ENCODE measurements around the gene LYSMD4. TPM values are rescaled to one million over a fixed set of nuclear protein-coding genes. Genes with fewer than 3 reads are reported as not detected.
"Not testable (repeated sequence)": the region's sequence is repeated elsewhere in the genome, so short reads cannot be mapped to it uniquely, and the experiment has no call there.

LYSMD4 gene
- total RNA-seq, 1 donor from 2014 or later: 7.9 TPM

- Histone ChIP-seq H3K36me3 (ENCODE audit: control insufficient read depth, insufficient read depth, low read length) (no peaks in the 10 kb centered on the region), H3K27me3 (ENCODE audit: control insufficient read depth, insufficient read depth, low read length) (no peaks in the 10 kb centered on the region), H3K4me3 (ENCODE audit: low read depth, low read length) (no peak overlapping the region)
- TF ChIP-seq CTCF (IDR thresholded peaks at IDR 0.05; ENCODE audit: insufficient read depth, low read length, poor library complexity, severe bottlenecking): no peak
- DNase-seq (ENCODE audit: low read depth): no peak
These were observed 2.6 kb upstream of the LYSMD4 start for GRCh38 chr15:99735868-99736267.

- H3K4me3 ChIP-seq (ENCODE audit: low read depth, low read length): no peak overlapping the region
- H3K27me3 ChIP-seq (ENCODE audit: control insufficient read depth, insufficient read depth, low read length): no peaks in the 10 kb centered on the region
- no peaks in the 10 kb centered on the region for H3K36me3 ChIP-seq (ENCODE audit: control insufficient read depth, insufficient read depth, low read length)
- no peak for TF ChIP-seq CTCF (IDR thresholded peaks at IDR 0.05; ENCODE audit: insufficient read depth, low read length, poor library complexity, severe bottlenecking)
- no peak for DNase-seq (ENCODE audit: low read depth)
These were observed 1.3 kb upstream of the LYSMD4 start for GRCh38 chr15:99734575-99734974.

- not testable (repeated sequence) for H3K4me3 ChIP-seq (ENCODE audit: low read depth, low read length)
These were observed 729 bp upstream of the LYSMD4 start for GRCh38 chr15:99734040-99734291.

GRCh38 chr15:99732751-99733267 lies 428 bp downstream of the LYSMD4 start:
- no peaks in the 10 kb centered on the region for H3K27me3 ChIP-seq (ENCODE audit: control insufficient read depth, insufficient read depth, low read length)
- TF ChIP-seq CTCF (IDR thresholded peaks at IDR 0.05; ENCODE audit: insufficient read depth, low read length, poor library complexity, severe bottlenecking): no peak
- no peak for DNase-seq (ENCODE audit: low read depth)
- H3K4me3 ChIP-seq (ENCODE audit: low read depth, low read length): peak overlapping the region; percentile 87
- no peaks in the 10 kb centered on the region for H3K36me3 ChIP-seq (ENCODE audit: control insufficient read depth, insufficient read depth, low read length)

More at GRCh38 chr15:99734040-99734291, 729 bp upstream of the LYSMD4 start:
- not testable (repeated sequence) for H3K36me3 ChIP-seq (ENCODE audit: control insufficient read depth, insufficient read depth, low read length); DNase-seq (ENCODE audit: low read depth); H3K27me3 ChIP-seq (ENCODE audit: control insufficient read depth, insufficient read depth, low read length)

GRCh38 chr15:99732124-99732750 lies 1.0 kb downstream of the LYSMD4 start:
- no peaks in the 10 kb centered on the region for H3K27me3 ChIP-seq (ENCODE audit: control insufficient read depth, insufficient read depth, low read length)
- H3K4me3 ChIP-seq (ENCODE audit: low read depth, low read length): peak overlapping the region; percentile 87
- no peak for TF ChIP-seq CTCF (IDR thresholded peaks at IDR 0.05; ENCODE audit: insufficient read depth, low read length, poor library complexity, severe bottlenecking)
- H3K36me3 ChIP-seq (ENCODE audit: control insufficient read depth, insufficient read depth, low read length): no peaks in the 10 kb centered on the region
- no peak for DNase-seq (ENCODE audit: low read depth)

- Histone ChIP-seq H3K36me3 (ENCODE audit: control insufficient read depth, insufficient read depth, low read length) (no peaks in the 10 kb centered on the region), H3K4me3 (ENCODE audit: low read depth, low read length) (no peak overlapping the region), H3K27me3 (ENCODE audit: control insufficient read depth, insufficient read depth, low read length) (no peaks in the 10 kb centered on the region)
- no peak for DNase-seq (ENCODE audit: low read depth)
- TF ChIP-seq CTCF (IDR thresholded peaks at IDR 0.05; ENCODE audit: insufficient read depth, low read length, poor library complexity, severe bottlenecking): no peak
These were observed 1.7 kb downstream of the LYSMD4 start for GRCh38 chr15:99731336-99732123.

All from kidney epithelial cell (primary cell).